22Rv1 (cell line): ENCODE data around the gene RPS6KA6.
A peak's percentile ranks its signal among the peaks of the same experiment; 100 is the strongest.

Experiments used
- ZFX ChIP-seq: fragments of 450-650 bp; IDR thresholded peaks from 2 replicates; pipeline ENCODE4 v1.6.1; 2017; ENCODE audit warnings: antibody characterized with exemption, borderline replicate concordance
- TF ChIP-seq, protein P1 (sequence below): fragments of 450-650 bp; IDR thresholded peaks from 2 replicates; pipeline ENCODE4 v1.5.1; 2017; ENCODE audit warnings: mild to moderate bottlenecking

GRCh38 chrX:84046403-84046984 is 141.5 kb downstream of the RPS6KA6 start:
- TF ChIP-seq, protein P1, sequence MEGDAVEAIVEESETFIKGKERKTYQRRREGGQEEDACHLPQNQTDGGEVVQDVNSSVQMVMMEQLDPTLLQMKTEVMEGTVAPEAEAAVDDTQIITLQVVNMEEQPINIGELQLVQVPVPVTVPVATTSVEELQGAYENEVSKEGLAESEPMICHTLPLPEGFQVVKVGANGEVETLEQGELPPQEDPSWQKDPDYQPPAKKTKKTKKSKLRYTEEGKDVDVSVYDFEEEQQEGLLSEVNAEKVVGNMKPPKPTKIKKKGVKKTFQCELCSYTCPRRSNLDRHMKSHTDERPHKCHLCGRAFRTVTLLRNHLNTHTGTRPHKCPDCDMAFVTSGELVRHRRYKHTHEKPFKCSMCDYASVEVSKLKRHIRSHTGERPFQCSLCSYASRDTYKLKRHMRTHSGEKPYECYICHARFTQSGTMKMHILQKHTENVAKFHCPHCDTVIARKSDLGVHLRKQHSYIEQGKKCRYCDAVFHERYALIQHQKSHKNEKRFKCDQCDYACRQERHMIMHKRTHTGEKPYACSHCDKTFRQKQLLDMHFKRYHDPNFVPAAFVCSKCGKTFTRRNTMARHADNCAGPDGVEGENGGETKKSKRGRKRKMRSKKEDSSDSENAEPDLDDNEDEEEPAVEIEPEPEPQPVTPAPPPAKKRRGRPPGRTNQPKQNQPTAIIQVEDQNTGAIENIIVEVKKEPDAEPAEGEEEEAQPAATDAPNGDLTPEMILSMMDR, result peak; percentile 78
- no peak for TF ChIP-seq ZFX
